OCI-LY3 (cell line): ENCODE results near the gene SARDH.

ENCODE experiments used
- EZH2phosphoT487 ChIP-seq: fragments of 200-600 bp; shearing (Covaris generic); IDR thresholded peaks from 2 replicates; pipeline ENCODE4 v1.6.1; 2018; ENCODE audit warnings: antibody characterized with exemption, mixed run types, low read depth
- TF ChIP-seq, protein P1 (sequence below): fragments of 200-600, 300-600 bp; sonication (generic); IDR thresholded peaks from 2 replicates; pipeline ENCODE4 v1.5.1; 2014; ENCODE audit warnings: antibody characterized with exemption, low read length, low read depth

DNA sequence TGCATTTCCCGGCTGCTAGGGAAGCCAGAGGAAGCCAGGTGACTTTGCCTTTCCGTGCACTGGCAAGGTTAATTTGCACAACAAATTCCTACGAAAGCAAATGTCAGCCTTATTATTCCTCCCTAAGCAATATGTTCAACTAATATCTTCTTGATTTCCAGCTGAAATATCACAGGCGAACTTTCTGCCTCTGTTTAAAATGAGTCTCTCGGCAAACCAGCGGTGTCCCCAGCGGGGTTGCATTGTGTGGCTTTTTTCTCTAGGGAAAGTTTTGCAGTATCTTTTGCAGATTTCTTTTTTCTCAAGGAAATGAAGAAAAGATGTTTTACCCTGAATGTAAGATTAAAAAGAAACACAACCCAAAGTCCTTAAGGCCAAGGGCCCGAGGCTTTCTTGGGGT lies 100.1 kb downstream of the SARDH start:
- TF ChIP-seq, protein P1, sequence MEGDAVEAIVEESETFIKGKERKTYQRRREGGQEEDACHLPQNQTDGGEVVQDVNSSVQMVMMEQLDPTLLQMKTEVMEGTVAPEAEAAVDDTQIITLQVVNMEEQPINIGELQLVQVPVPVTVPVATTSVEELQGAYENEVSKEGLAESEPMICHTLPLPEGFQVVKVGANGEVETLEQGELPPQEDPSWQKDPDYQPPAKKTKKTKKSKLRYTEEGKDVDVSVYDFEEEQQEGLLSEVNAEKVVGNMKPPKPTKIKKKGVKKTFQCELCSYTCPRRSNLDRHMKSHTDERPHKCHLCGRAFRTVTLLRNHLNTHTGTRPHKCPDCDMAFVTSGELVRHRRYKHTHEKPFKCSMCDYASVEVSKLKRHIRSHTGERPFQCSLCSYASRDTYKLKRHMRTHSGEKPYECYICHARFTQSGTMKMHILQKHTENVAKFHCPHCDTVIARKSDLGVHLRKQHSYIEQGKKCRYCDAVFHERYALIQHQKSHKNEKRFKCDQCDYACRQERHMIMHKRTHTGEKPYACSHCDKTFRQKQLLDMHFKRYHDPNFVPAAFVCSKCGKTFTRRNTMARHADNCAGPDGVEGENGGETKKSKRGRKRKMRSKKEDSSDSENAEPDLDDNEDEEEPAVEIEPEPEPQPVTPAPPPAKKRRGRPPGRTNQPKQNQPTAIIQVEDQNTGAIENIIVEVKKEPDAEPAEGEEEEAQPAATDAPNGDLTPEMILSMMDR: no peak
- TF ChIP-seq EZH2phosphoT487: no peak
